C4-2B (cell line): ENCODE measurements around the gene FBXL14.

Source experiments
- CTCF ChIP-seq: fragments of 450-650 bp; conservative IDR thresholded peaks from 2 replicates; pipeline ENCODE4 v1.5.1; 2017; ENCODE audit warnings: mild to moderate bottlenecking
- ZFX ChIP-seq: fragments of 450-650 bp; IDR thresholded peaks from 2 replicates; pipeline ENCODE4 v1.6.1; 2017

- TF ChIP-seq CTCF (no peak), ZFX (peak; percentile 65; the same call in 1 of the 2 replicates)
Observed at GRCh38 chr12:1593174-1594005, 991 bp downstream of the FBXL14 start.
